Measurements from ENCODE around the gene HIBADH.

HIBADH gene

DNA sequence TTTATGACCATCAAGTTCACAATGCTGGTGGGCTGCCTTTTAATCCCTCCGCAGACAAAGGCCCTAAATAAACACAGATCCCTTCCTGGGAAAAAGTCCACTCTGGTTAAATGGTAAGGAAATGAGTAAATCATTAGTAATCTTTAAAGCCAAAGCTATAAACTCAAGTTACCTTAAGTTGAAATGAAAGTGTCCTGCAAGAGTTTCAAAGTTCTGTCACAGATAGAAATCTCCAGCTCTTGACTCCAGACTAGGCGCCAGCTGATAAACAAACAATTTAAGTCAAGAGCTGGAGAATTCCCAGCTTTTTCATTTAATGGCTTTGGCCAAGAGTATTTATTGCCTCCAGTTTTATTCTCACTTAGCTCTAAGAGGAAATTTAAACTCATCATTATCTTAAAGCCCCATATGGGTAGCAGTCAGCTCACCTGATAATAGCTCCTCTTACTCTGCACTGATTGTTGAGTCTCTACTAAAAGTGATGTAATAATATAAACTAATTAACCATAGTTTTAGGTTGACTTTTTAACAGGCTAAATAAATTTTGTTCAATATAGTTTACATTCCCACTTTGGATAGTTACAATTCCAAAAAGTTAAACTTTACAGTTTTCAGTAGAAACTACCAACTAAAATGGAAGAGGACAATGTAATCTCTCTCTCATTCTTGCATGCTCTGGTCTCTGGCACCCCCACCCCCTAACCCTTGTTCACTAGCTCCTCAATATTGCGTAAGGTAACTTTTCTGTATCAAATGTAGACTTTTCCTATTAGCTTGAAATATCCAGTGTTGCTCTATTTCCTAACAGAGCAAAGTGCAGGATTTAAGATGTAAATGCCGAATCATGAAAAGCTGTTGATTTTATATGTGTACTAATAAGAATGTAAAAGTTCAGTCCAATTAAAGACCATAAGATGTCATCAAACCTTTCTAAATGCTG is 56.1 kb downstream of the HIBADH start:
- TF ChIP-seq, protein P1, sequence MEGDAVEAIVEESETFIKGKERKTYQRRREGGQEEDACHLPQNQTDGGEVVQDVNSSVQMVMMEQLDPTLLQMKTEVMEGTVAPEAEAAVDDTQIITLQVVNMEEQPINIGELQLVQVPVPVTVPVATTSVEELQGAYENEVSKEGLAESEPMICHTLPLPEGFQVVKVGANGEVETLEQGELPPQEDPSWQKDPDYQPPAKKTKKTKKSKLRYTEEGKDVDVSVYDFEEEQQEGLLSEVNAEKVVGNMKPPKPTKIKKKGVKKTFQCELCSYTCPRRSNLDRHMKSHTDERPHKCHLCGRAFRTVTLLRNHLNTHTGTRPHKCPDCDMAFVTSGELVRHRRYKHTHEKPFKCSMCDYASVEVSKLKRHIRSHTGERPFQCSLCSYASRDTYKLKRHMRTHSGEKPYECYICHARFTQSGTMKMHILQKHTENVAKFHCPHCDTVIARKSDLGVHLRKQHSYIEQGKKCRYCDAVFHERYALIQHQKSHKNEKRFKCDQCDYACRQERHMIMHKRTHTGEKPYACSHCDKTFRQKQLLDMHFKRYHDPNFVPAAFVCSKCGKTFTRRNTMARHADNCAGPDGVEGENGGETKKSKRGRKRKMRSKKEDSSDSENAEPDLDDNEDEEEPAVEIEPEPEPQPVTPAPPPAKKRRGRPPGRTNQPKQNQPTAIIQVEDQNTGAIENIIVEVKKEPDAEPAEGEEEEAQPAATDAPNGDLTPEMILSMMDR (IDR thresholded peaks at IDR 0.05; ENCODE audit: low read depth, low read length): no peak
- in situ Hi-C loops (cut with HindIII; ENCODE audit: low sequenced_read_pairs): no loop called here
- no peak overlapping the region for H3K4me3 ChIP-seq (ENCODE audit: low read depth, low read length)
- peak; percentile 71 for DNase-seq (ENCODE audit: low read depth, low spot score)

DNA sequence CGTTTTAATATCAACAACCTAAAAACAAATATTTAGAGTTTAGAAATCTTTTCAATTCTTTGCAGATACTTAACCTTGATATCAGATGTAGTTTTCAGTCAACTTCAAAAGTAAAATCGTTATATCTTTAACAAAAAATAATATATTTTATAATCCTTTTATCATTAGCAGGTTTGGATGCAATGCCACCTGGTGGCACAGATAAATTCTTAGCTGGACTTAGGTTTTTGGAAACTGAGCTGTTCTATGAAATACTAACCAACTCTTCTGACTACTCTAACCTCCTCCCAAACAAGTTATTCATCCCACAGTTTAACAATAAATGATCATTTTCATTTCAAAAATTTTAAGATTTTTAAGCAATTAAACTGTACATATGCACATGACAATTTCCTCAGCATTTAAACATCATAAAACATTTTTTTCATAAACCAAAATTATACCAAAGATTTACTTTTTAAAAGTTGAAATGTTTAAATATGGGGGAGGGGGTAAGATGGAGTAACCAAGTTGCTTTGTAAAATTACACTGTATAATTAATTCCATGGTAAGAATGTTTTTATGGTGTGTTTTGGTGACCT is 56.9 kb downstream of the HIBADH start:
- TF ChIP-seq, protein P1 (IDR thresholded peaks at IDR 0.05; ENCODE audit: low read depth, low read length): peak; percentile 58
- DNase-seq (ENCODE audit: low read depth, low spot score): peak; percentile 60
- in situ Hi-C loops (cut with HindIII; ENCODE audit: low sequenced_read_pairs): no loop called here
- H3K4me3 ChIP-seq (ENCODE audit: low read depth, low read length): no peak overlapping the region

DNA sequence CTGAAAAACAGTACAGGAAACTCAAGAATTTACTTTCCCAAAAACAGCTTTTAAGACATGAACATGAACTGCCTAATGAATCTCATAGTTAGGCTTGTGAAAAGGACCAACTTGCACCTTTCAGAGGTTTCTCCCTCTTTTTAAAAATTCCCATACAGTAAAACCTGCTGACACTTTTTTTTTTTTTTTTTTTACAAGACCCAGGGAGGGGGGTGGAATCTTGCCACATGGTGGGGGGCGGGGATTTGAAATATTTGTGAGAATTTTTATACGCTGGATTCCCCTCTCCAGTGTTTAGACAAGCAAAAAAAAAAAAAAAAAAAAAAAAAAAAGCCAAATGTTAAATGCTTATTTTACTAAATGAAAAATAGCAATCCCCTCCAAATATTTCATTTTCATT is 57.4 kb downstream of the HIBADH start:
- no peak for DNase-seq (ENCODE audit: low read depth, low spot score)
- in situ Hi-C loops (cut with HindIII; ENCODE audit: low sequenced_read_pairs): no loop called here
- H3K4me3 ChIP-seq (ENCODE audit: low read depth, low read length): no peak overlapping the region
- TF ChIP-seq, protein P1 (IDR thresholded peaks at IDR 0.05; ENCODE audit: low read depth, low read length): no peak

DNA sequence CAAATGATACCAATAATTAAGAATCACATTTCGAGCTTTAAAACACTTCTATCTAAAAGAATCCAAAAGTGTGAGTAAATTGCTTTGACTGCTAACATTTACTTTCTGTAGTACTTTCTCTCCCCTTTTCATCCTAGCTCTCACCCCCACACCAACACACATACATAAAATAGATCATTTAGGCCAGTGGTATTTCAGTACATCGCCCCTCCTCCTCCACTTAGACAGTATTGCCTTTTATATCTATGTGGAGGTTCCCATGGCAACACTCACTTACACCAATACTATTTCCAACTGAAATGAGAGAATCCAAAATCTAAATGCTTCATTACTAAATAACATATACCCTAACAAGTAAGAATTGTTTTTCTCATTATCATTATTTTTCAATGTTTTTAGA is 58.9 kb downstream of the HIBADH start:
- no peak for DNase-seq (ENCODE audit: low read depth, low spot score)
- TF ChIP-seq, protein P1 (IDR thresholded peaks at IDR 0.05; ENCODE audit: low read depth, low read length): no peak
- no peak overlapping the region for H3K4me3 ChIP-seq (ENCODE audit: low read depth, low read length)
- in situ Hi-C loops (cut with HindIII; ENCODE audit: low sequenced_read_pairs): no loop called here

DNA sequence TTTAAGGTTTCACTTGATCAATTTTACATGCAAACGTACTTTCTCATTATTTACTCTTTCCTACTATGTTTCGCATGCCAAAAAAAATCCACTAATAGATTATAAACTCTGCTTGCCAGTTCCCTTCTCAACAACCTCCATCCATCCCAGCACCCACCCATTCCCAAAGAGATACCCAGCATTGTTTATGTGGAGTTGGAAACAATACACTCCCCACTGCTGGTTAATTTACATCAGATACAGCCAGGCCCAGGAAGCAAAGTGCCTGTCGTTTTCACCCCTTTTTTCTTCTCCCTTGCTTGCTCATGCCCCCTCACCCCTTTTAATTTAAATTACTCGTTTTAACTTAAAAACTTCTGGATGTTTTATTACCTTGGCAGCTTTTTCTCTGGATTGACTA is 59.9 kb downstream of the HIBADH start:
- H3K4me3 ChIP-seq (ENCODE audit: low read depth, low read length): no peak overlapping the region
- in situ Hi-C loops (cut with HindIII; ENCODE audit: low sequenced_read_pairs): no loop called here
- TF ChIP-seq, protein P1 (IDR thresholded peaks at IDR 0.05; ENCODE audit: low read depth, low read length): no peak
- DNase-seq (ENCODE audit: low read depth, low spot score): no peak

DNA sequence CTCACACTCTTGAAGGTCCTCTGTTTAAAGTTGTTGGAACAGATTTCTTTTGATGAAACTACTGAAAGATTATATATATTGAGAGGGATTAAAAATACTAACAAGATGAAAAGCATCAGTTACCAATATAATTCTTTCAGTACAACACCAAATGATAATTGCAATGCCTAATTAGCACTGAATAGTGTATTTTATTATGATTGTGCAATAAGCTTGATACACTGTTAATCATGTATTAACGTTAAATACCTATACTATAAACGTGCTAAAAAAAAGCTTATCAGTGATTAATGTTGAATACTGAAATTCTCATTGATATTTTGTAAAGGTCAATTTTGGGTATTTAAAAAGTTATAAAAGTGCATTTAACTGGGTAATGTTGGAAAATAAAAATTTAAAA is 61.5 kb downstream of the HIBADH start:
- in situ Hi-C loops (cut with HindIII; ENCODE audit: low sequenced_read_pairs): no loop called here
- TF ChIP-seq, protein P1 (IDR thresholded peaks at IDR 0.05; ENCODE audit: low read depth, low read length): no peak
- DNase-seq (ENCODE audit: low read depth, low spot score): no peak
- H3K4me3 ChIP-seq (ENCODE audit: low read depth, low read length): no peak overlapping the region

Measured in astrocyte of the spinal cord (primary cell).